PFSK-1 (cell line): Measurements from ENCODE around the gene PPP1R9A.

Experiments used
- FOXP2 ChIP-seq: optimal IDR thresholded peaks from 2 replicates; pipeline ENCODE3; 2011; ENCODE audit warnings: borderline replicate concordance, control low read depth, inconsistent platforms; ENCODE audit not compliant: insufficient read depth; ENCODE audit errors: extremely low read length, extremely low read depth
- POLR2AphosphoS5 ChIP-seq: IDR thresholded peaks from 2 replicates; pipeline ENCODE4 v1.6.1; 2012; ENCODE audit warnings: low read depth, mild to moderate bottlenecking, control low read depth, low read length, moderate library complexity
- SIN3A ChIP-seq: IDR thresholded peaks from 2 replicates; pipeline ENCODE4 v1.6.1; 2012; ENCODE audit warnings: mild to moderate bottlenecking, low read length, moderate library complexity, borderline replicate concordance; ENCODE audit not compliant: insufficient read depth
- TAF1 ChIP-seq: IDR thresholded peaks from 2 replicates; pipeline ENCODE4 v1.6.1; 2012; ENCODE audit warnings: low read length, control low read depth, borderline replicate concordance; ENCODE audit not compliant: insufficient read depth
- TF ChIP-seq, protein P1 (sequence below), 2 experiments: IDR thresholded peaks; 2 replicates each; pipeline versions ENCODE4 v1.6.1 to v1.8.0; 2011 to 2012; ENCODE audit warnings: low read depth in 2 of 2, low read length in 2 of 2, control low read depth in 1 of 2, inconsistent platforms in 1 of 2, mild to moderate bottlenecking in 1 of 2, moderate library complexity in 1 of 2; ENCODE audit not compliant: insufficient read depth in 1 of 2

PPP1R9A gene

DNA sequence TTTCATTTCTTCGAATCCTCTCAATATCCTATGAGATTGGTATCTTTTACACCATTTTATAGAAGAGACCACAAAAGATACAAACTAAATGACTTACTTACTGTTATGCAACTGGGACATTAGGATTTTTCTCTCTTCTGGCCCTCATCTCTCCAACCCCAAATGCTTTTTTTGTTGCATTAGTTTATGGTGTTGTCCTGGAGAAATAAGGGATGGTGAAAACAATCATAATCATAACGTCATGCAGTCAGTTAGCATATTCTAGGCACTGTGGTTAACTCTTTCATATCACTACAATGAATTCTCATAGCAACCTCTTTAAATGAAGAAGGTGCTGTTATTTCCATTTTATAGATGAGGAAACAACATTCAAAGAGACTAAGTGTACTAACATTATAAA lies 312.3 kb downstream of the PPP1R9A start:
- no peak for TF ChIP-seq TAF1
- TF ChIP-seq, protein P1, sequence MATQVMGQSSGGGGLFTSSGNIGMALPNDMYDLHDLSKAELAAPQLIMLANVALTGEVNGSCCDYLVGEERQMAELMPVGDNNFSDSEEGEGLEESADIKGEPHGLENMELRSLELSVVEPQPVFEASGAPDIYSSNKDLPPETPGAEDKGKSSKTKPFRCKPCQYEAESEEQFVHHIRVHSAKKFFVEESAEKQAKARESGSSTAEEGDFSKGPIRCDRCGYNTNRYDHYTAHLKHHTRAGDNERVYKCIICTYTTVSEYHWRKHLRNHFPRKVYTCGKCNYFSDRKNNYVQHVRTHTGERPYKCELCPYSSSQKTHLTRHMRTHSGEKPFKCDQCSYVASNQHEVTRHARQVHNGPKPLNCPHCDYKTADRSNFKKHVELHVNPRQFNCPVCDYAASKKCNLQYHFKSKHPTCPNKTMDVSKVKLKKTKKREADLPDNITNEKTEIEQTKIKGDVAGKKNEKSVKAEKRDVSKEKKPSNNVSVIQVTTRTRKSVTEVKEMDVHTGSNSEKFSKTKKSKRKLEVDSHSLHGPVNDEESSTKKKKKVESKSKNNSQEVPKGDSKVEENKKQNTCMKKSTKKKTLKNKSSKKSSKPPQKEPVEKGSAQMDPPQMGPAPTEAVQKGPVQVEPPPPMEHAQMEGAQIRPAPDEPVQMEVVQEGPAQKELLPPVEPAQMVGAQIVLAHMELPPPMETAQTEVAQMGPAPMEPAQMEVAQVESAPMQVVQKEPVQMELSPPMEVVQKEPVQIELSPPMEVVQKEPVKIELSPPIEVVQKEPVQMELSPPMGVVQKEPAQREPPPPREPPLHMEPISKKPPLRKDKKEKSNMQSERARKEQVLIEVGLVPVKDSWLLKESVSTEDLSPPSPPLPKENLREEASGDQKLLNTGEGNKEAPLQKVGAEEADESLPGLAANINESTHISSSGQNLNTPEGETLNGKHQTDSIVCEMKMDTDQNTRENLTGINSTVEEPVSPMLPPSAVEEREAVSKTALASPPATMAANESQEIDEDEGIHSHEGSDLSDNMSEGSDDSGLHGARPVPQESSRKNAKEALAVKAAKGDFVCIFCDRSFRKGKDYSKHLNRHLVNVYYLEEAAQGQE (IDR thresholded peaks at IDR 0.05; ENCODE audit: insufficient read depth in 1 of 2, low read depth in 2 of 2, low read length in 2 of 2), result no peak
- no peak for TF ChIP-seq FOXP2
- no peak for TF ChIP-seq POLR2AphosphoS5
- no peak for TF ChIP-seq SIN3A

DNA sequence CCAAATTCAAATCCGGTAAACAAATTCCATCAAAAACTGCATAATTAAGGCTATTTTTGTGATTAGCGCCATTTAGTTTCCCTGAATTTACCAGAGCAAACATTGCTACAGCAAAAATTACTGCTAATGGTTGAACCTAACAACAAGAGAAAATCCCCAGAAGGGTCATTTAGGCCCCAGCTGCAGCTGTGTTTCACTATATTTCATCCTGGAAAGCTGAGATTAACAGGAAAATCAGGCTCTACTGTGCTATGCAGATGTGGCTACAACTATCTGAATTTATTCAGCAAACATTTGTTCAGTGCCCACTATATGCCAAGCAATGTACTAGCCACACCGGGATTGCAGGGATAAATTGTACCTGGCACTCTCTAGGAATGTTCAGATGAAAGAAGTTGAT lies 312.9 kb downstream of the PPP1R9A start:
- no peak for TF ChIP-seq POLR2AphosphoS5
- TF ChIP-seq FOXP2, result no peak
- no peak for TF ChIP-seq SIN3A
- TF ChIP-seq TAF1, result no peak
- TF ChIP-seq, protein P1 (IDR thresholded peaks at IDR 0.05; ENCODE audit: insufficient read depth in 1 of 2, low read depth in 2 of 2, low read length in 2 of 2), result no peak

DNA sequence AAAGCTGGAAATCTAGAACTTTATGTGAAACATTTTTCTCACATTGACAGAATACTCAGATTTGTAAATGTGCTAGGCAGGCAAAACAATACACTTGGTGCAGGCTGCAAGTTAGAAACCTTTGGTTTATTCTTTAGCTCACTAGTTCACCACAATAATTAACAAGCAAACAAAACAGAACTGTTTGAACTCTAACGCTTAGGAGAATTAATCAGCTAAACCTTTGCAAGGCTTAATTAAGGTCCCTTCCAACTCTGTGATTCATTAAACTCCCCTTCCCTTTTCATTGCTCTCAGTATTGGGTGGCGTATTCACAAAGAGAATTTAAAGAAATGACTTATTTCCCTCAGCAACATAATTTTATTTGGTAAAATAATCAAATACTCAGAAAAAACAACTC lies 317.9 kb downstream of the PPP1R9A start:
- TF ChIP-seq POLR2AphosphoS5 (no peak), TAF1 (no peak), SIN3A (no peak), FOXP2 (no peak)
- TF ChIP-seq, protein P1 (IDR thresholded peaks at IDR 0.05; ENCODE audit: insufficient read depth in 1 of 2, low read depth in 2 of 2, low read length in 2 of 2), result no peak

DNA sequence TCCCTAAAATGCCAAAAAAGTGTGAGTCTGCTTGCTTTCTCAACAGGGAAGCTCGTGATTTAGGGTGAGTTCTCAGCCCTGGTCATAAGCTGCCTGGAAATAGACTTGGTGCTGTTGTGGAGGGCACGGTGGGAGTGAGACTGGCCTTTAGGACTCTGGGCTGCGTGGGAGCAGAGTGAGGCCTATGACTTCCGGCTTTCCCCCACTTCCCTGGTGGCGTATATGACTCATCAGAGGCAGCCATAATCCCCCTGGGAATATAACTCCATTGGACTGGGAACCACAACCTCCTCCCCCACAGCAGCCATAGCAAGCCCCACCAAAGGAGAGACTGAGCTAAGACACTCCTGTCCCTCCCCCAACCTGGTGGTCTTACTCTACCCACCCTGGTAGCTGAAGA lies 321.9 kb downstream of the PPP1R9A start:
- TF ChIP-seq FOXP2, result no peak

DNA sequence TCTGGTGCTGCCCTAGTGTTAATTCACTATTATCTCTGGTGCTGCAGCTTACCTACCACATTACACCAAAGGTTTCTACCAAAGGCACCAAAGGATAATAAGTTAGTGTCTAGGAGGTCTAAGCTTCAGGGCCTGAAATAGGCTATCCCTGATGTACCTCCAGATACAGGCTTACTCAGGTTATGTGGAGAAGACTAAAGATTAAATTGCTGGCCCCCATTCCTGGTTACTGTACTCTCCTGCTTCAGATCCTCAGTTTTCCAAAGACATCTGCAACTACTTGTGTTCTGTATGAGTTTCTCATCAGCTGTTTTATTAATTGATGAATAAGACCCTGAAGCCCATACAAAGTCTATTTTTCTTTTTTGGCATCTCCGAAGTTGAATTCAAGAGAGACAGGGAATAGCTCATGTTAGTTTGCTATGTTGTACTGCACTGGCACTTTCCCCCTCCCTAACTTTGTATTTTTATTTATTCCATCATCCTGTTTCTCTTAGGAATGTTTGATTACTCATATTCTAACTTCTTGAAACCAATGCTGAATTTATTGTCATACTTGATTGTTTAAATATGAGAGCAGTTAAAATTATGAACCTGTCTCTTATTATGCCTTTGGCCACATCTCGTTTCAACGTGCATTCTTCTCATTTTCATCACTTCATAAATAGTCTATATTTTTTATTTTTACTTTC lies 331.0 kb downstream of the PPP1R9A start:
- TF ChIP-seq POLR2AphosphoS5, result no peak

DNA sequence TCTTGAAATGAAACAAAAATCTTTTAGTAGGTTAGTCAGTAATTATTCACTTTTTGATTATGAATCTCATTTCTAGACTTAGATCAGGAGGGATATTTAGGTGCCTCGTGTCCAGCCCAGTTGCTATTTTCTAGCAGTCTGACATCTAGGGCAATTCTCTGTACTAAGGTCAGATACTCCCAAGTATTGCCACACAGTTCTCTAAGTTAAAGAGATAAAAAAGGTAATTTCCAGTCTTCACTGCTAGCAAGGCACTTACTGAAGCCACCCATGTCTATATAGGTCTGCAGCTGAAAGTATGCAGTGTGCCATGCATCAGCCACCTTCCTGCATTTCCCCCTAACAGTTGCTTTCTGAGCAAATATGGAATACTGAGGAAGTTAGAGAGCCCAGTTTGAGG lies 333.5 kb downstream of the PPP1R9A start:
- TF ChIP-seq FOXP2 (no peak), TAF1 (no peak), SIN3A (no peak), POLR2AphosphoS5 (no peak)
- TF ChIP-seq, protein P1 (IDR thresholded peaks at IDR 0.05; ENCODE audit: insufficient read depth in 1 of 2, low read depth in 2 of 2, low read length in 2 of 2), result no peak
